PC-9 (cell line): Measurements from ENCODE around the gene PYHIN1. TPM values are rescaled to one million over a fixed set of nuclear protein-coding genes. Genes with fewer than 3 reads are reported as not detected.

Experiments
- BruUV-seq: library from RNA; stranded (reverse); fragments of 400-500 nt; replicated peaks from 2 replicates; lab custom pipeline; 2021; lab: Mats Ljungman, UMichigan
- CTCF ChIA-PET: fragments of 300-600 bp; sonication (Branson Sonifier 250); formaldehyde crosslinking; loops from one replicate; lab custom pipeline; 2022; ENCODE audit warnings: antibody characterized with exemption; lab: Charles Lee
- POLR2A ChIA-PET: fragments of 300-600 bp; sonication (Branson Sonifier 250); formaldehyde crosslinking; loops from one replicate; lab custom pipeline; 2022; ENCODE audit warnings: antibody characterized with exemption; ENCODE audit not compliant: unreplicated experiment; lab: Charles Lee
- DNase-seq, 2 experiments: peaks; one replicate each; pipeline versions ENCODE4 v3.0.0 to v3.0.0-alpha.2; 2015 to 2022; ENCODE audit warnings: mixed read lengths in 1 of 2
- H2AFZ ChIP-seq: fragments of 200-600 bp; sonication (generic); 2 replicates; pipeline ENCODE4 v1.8.1; 2017; ENCODE audit warnings: antibody characterized with exemption
- H3F3A ChIP-seq: fragments of 200-600 bp; sonication (generic); 2 replicates; pipeline ENCODE4 v1.8.1; 2017; ENCODE audit warnings: antibody characterized with exemption, mild to moderate bottlenecking, low read depth; ENCODE audit not compliant: insufficient read depth
- H3K27ac ChIP-seq: fragments of 200-600 bp; sonication (generic); 2 replicates; pipeline ENCODE4 v1.6.1; 2016; ENCODE audit warnings: mixed run types
- H3K27me3 ChIP-seq: fragments of 200-600 bp; sonication (generic); 2 replicates; pipeline ENCODE4 v1.6.1; 2016; ENCODE audit warnings: low read depth, mixed run types; ENCODE audit not compliant: insufficient read depth
- H3K36me3 ChIP-seq: fragments of 200-600 bp; sonication (generic); 2 replicates; pipeline ENCODE4 v1.6.1; 2016; ENCODE audit warnings: low read depth, mixed run types
- H3K4me1 ChIP-seq: fragments of 200-600 bp; sonication (generic); replicated peaks from 2 replicates; pipeline ENCODE4 v1.6.1; 2016; ENCODE audit warnings: mixed run types; ENCODE audit not compliant: insufficient read depth
- H3K4me2 ChIP-seq: fragments of 200-600 bp; sonication (generic); 2 replicates; pipeline ENCODE4 v1.6.1; 2017; ENCODE audit warnings: mixed run types
- H3K4me3 ChIP-seq: fragments of 200-600 bp; sonication (generic); 2 replicates; pipeline ENCODE4 v1.6.1; 2016; ENCODE audit warnings: mixed run types
- H3K79me2 ChIP-seq: fragments of 200-600 bp; sonication (generic); 2 replicates; pipeline ENCODE4 v1.6.1; 2017; ENCODE audit warnings: low read depth, mixed run types
- H3K9me2 ChIP-seq: fragments of 200-600 bp; sonication (generic); 2 replicates; pipeline ENCODE4 v1.8.1; 2017; ENCODE audit warnings: mild to moderate bottlenecking; ENCODE audit not compliant: insufficient read depth
- H3K9me3 ChIP-seq: fragments of 200-600 bp; sonication (generic); 2 replicates; pipeline ENCODE4 v1.8.1; 2016; ENCODE audit warnings: low read depth; ENCODE audit not compliant: insufficient read depth
- H4K20me1 ChIP-seq: fragments of 200-600 bp; sonication (generic); 2 replicates; pipeline ENCODE4 v1.8.1; 2017; ENCODE audit not compliant: insufficient read depth
- EZH2 ChIP-seq: fragments of 200-600 bp; sonication (generic); IDR thresholded peaks from 2 replicates; pipeline ENCODE4 v1.8.0; 2017; ENCODE audit warnings: antibody characterized with exemption, low read depth
- intact Hi-C: fragments of 100-400 bp; cut with micrococcal nuclease; formaldehyde crosslinking; loops from one replicate; pipeline ENCODE4 v1.10.0; 2022; ENCODE audit not compliant: unreplicated experiment
- total RNA-seq: library from RNA; stranded (reverse); gene quantifications from 2 replicates; pipeline ENCODE4 v1.2.3, GENCODE V29; 2021
- TF ChIP-seq, protein P1 (sequence below): fragments of 200-600 bp; sonication (generic); conservative IDR thresholded peaks from 2 replicates; pipeline ENCODE4 v1.6.1; 2017; ENCODE audit warnings: mixed run types, antibody characterized with exemption, mild to moderate bottlenecking, moderate library complexity

PYHIN1 gene
- total RNA-seq, 1 experiment from 2014 or later, result not detected

- no peaks in the 10 kb centered on the region for H3K9me2 ChIP-seq
- no peaks in the 10 kb centered on the region for H3K4me1 ChIP-seq
- no peaks in the 10 kb centered on the region for H3F3A ChIP-seq
- no peak overlapping the region for H3K27ac ChIP-seq
- TF ChIP-seq EZH2, result no peak
- TF ChIP-seq, protein P1, sequence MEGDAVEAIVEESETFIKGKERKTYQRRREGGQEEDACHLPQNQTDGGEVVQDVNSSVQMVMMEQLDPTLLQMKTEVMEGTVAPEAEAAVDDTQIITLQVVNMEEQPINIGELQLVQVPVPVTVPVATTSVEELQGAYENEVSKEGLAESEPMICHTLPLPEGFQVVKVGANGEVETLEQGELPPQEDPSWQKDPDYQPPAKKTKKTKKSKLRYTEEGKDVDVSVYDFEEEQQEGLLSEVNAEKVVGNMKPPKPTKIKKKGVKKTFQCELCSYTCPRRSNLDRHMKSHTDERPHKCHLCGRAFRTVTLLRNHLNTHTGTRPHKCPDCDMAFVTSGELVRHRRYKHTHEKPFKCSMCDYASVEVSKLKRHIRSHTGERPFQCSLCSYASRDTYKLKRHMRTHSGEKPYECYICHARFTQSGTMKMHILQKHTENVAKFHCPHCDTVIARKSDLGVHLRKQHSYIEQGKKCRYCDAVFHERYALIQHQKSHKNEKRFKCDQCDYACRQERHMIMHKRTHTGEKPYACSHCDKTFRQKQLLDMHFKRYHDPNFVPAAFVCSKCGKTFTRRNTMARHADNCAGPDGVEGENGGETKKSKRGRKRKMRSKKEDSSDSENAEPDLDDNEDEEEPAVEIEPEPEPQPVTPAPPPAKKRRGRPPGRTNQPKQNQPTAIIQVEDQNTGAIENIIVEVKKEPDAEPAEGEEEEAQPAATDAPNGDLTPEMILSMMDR, result no peak
- CTCF ChIA-PET, result no interaction called here
- BruUV-seq, result no TSS peak
- no peaks in the 10 kb centered on the region for H3K27me3 ChIP-seq
- POLR2A ChIA-PET, result no interaction called here
- no peaks in the 10 kb centered on the region for H4K20me1 ChIP-seq
- no peak overlapping the region for H3K4me2 ChIP-seq
- intact Hi-C loops, result no loop called here
- H2AFZ ChIP-seq, result no peak overlapping the region
- H3K9me3 ChIP-seq, result no peaks in the 10 kb centered on the region
- H3K79me2 ChIP-seq, result no peaks in the 10 kb centered on the region
- H3K36me3 ChIP-seq, result no peaks in the 10 kb centered on the region
- H3K4me3 ChIP-seq, result no peak overlapping the region
- DNase-seq, result no peak
Measured at GRCh38 chr1:158941317-158941716, 10.0 kb downstream of the PYHIN1 start.

DNA sequence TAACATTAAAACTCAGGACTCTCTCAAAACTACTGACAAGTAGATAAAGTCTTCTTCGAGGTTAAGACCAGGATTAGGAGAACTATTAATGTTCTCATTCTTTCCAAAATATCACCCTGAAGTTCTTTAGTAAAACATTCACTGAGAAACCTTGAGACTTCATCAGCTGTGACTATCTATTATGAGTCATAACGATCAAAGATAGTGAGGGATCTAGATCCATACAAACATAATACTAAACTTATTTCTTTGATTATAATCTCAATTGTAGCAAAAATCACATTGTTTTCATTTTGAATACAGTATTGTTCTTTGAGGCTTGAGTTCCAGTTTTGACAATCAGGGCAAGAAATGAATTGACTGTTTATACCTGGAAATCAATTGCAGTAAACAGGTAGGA lies 11.1 kb downstream of the PYHIN1 start:
- Histone ChIP-seq H3K9me3 (no peaks in the 10 kb centered on the region), H2AFZ (no peak overlapping the region), H3K27ac (no peak overlapping the region), H3K4me3 (no peak overlapping the region), H3K4me1 (no peaks in the 10 kb centered on the region), H3F3A (no peaks in the 10 kb centered on the region), H3K36me3 (no peaks in the 10 kb centered on the region), H3K79me2 (no peaks in the 10 kb centered on the region), H4K20me1 (no peaks in the 10 kb centered on the region), H3K27me3 (no peaks in the 10 kb centered on the region), H3K9me2 (no peaks in the 10 kb centered on the region), H3K4me2 (no peak overlapping the region)
- ChIA-PET CTCF (no interaction called here), POLR2A (interaction anchor here (0.6 kb wide), 1 partner anchor 36 kb away, joined by 4 read pairs; no protein-coding TSS in a partner anchor)
- no TSS peak for BruUV-seq
- intact Hi-C loops, result no loop called here
- no peak for DNase-seq
- TF ChIP-seq, protein P1, result no peak
- TF ChIP-seq EZH2, result no peak

- Histone ChIP-seq H3K79me2 (no peaks in the 10 kb centered on the region), H3K36me3 (no peaks in the 10 kb centered on the region), H3F3A (no peaks in the 10 kb centered on the region), H4K20me1 (no peaks in the 10 kb centered on the region), H2AFZ (no peak overlapping the region), H3K27ac (no peak overlapping the region), H3K9me3 (no peaks in the 10 kb centered on the region), H3K4me1 (no peaks in the 10 kb centered on the region), H3K4me2 (no peak overlapping the region), H3K9me2 (no peaks in the 10 kb centered on the region), H3K27me3 (no peaks in the 10 kb centered on the region), H3K4me3 (no peak overlapping the region)
- ChIA-PET POLR2A (interaction anchor here (0.6 kb wide), 1 partner anchor 35 kb away, joined by 4 read pairs; no protein-coding TSS in a partner anchor), CTCF (no interaction called here)
- DNase-seq, result no peak
- BruUV-seq, result no TSS peak
- TF ChIP-seq, protein P1, result no peak
- no peak for TF ChIP-seq EZH2
- intact Hi-C loops, result no loop called here
Measured at GRCh38 chr1:158943059-158943458, 11.7 kb downstream of the PYHIN1 start.
